NAMALWA (cell line): Measurements from ENCODE around the gene ENC1.
A peak's percentile ranks its signal among the peaks of the same experiment; 100 is the strongest.

Experiments
- DNase-seq: peaks from one replicate; pipeline ENCODE4 v3.0.0-alpha.2; 2015; ENCODE audit warnings: low spot score

ENC1 gene

DNA sequence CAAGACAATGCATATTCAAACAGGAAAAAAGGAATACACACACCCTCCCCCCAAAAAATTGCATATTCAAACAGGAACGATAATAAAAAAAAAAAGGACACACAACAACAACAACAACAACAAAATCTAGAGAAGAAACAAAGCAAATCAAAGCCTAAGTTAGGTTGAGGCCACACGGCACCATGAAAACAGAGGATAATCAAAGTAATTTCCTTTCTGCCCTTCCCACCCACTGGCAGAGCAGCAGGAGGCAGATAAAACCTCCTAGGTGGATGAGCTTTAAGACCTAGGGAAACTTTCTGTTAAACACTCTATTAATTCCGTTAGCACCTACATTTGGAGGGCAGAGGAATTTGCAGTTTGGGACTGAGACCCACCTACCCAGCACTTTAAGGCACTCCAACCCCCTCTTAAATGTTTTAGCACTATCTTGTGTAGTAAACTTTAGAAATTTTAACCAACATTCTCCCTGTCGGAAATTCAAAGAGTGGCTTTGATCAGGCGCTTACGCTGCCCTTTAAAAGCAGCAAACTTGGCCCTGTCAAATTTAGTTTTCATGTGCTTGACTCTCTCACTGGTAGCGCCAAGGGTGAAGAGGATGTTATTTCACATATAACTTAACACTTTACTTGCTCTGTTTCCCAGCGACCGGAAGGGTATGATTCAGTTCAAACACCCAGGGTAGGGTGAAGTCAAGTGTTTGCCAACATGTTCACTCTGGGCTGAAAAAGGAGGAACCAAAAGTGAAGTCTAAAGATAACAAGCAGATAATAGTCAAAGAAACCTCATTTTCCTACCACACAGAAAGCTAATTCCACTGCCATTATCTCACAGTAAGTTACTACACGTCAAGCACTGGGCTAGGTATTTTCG is 9.2 kb downstream of the ENC1 start:
- DNase-seq = peak; percentile 88

- no peak for DNase-seq
Measured at GRCh38 chr5:74630453-74631066, 10.0 kb downstream of the ENC1 start.

DNA sequence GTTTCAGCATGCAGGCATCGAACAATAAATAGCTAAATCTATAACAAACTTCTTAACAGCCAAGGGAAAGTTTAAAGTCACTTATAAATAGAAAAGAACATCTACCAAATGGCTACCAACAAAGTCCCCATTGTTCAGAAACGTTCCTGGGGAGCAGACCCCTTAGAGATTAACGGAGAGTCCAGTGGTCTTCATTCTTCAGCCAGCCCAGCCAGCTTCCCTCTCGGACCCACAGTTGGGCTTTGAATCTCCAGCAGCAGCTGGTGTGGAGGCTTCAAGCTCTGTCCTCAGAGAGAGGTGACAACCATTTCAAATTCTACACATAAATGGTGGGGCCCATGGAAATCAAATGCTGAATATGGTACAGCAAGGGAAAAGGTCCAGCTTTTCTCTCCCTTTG is 11.2 kb downstream of the ENC1 start:
- DNase-seq = no peak

DNA sequence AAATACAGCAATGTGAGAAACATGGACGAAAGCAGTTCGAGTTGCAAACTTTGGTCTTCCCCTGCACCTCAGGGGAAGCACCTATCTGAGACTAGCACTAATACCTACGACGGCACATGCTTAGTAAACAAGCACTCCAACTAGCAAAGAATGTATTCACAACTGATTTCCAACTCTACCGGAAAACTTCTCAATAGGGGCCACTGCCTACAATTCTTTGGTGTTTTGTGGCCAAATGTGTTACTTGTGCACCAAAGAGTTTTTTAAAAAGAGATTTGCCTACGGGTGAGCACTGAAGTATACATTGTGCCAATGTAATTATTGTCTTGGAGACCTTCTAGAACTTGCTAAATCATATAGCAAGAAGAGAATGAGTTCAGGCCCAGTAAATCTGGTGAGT is 12.2 kb downstream of the ENC1 start:
- no peak for DNase-seq

GRCh38 chr5:74627646-74628279 is 12.8 kb downstream of the ENC1 start:
- DNase-seq = no peak

DNA sequence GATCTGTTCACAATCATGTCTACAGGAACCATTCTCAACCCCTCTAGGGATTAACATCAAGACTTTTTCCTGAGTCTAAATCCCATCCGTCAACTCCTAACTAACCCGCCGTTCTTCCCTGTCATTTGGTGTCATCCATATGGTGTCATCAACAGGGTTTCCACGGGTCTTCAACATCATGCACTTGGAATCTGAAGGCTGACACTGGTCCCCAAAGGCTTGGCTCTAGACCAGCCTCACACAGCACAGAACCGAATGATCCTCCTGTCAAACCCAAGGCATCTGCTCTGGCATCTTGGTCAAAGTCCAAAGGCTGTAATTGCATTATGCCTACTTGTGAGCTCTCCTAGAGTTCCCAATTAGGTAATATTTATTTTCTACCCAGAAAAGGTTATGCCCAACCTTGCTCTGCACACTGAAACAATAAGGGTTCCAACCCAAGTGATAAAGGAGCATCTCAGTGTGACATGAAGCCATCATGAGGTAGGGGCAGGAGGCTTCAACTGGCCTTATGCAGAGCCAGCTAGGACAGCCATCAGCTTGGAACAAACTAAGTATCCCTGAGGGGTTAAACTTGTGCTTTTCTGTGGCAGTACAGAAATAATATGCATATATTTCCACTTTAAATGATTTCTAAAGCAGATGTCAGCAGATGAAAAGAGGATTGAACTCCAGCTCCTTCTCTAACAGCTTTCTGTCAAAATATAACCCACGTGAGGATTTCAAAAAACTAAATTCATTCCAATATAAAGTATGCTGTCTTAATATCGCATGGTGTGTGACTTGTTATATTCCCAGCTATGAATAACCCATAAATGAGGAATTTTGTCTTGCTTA is 13.9 kb downstream of the ENC1 start:
- no peak for DNase-seq

DNA sequence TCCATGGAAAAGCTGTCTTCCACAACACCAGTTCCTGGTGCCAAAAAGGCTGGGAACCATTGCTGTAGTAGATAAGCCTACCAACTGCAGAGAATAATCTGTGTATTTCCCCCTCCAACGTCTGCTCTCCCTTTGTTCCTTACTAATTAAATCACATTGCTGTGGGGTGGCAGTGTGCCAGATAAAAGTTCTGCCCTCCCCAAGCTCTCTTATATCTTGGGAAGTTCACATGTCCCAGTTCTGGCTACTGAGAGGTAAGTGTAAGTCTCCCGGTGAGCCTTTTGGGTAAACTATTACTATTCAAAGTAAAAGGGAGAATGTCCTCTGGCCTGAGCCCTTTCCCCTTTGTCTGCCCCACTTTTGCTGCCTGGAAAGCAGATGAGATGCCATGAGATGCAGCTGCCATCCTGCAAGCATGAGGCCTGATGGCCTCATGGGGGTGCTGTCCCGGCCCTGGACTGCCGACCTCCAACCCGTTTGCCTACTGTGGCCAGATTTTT is 14.7 kb downstream of the ENC1 start:
- no peak for DNase-seq

DNA sequence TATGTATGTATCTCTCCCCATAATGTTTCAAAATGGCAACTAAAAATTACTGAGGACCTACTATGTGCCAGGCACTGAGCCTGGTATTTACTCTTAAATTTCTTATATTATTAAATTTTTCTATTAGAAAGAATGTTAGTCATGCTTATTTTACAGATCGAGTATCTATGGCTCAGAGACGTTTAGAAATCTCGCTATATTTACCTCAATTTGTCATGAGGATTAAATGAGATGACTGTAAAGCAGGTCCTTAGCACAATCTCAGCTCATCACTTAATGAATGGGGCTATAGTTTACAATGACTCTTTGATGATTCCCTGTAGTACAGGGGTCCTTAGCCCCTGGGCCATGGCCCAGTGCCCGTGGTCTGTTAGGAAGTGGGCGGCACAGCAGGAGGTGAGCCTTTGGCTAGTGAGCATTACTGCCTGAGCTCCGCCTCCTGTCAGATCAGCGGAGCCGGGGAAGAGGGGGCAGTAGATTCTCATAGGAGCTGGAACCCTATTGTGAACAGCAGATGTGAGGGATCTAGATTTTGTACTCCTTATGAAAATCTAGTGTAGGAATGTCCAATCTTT is 15.5 kb downstream of the ENC1 start:
- DNase-seq = no peak

DNA sequence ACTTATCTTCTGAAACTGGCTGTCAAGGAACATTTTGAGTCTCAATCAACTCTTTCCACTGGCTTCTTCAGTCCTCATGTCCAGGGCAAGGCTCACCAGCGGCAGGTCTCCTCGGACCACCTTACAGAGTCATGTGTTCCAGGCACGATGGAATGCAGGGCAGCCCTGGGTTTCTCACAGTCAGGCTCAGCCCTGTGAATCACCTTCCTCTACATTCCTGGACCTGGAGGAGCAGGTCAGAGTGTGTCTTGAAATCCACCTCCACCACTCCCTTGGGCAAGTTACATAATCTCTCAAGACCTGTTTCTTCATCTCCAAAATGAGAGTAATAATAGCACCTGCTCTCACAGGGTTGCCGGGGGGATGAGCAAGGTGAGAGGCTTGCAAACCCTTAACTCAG is 16.0 kb downstream of the ENC1 start:
- no peak for DNase-seq

GRCh38 chr5:74623748-74624408 is 16.6 kb downstream of the ENC1 start:
- DNase-seq = no peak

DNA sequence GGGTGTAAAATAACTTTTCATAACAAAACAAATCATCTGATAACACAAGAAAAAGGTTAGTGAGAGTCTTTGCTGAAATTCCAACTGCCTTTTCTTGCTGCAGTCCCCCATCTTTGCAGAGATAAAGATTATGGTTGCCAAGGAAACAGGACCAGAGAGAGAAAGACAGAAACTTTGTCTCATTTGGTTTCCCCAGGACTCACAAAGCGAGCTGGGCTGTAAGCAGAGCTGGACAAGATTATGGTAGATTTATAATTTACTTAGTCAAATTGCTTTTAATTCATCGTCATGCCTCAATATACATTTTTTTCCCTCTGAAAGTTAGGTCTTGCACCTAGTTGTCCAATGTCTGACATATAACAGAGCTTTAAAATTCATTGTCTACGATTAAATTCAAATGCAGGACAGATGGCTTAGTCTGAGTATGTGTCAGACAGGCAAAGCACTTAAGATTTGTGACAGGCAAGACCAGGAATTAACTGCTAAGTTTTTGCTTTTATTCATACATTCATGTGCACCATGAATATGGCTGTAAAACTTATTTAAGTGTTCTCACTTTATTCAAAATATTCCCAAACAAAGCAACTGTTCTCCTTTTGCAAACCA is 17.4 kb downstream of the ENC1 start:
- no peak for DNase-seq

- DNase-seq = no peak
Measured at GRCh38 chr5:74622122-74622521, 18.4 kb downstream of the ENC1 start.

DNA sequence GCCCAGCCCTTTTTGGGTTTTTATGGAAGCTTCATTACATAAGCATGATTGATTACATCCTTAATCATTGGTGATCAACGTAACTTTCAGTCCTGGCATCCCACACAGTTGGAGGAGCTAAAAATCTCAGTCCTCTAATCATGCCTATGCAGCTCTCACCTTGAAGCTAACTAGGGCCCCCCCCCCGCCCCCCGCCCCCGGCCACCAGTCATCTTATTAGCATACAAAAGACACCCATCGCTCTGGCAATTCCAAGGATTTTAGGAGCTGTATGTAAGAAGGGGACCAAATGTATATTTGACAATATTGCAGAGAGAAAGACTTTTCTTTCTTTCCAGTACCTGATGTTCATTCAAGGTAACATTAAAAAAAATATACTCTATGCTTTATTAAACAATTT is 19.0 kb downstream of the ENC1 start:
- DNase-seq = no peak

- no peak for DNase-seq
Measured at GRCh38 chr5:74619308-74619707, 21.2 kb downstream of the ENC1 start.

- no peak for DNase-seq
Measured at GRCh38 chr5:74618106-74618505, 22.4 kb downstream of the ENC1 start.

DNA sequence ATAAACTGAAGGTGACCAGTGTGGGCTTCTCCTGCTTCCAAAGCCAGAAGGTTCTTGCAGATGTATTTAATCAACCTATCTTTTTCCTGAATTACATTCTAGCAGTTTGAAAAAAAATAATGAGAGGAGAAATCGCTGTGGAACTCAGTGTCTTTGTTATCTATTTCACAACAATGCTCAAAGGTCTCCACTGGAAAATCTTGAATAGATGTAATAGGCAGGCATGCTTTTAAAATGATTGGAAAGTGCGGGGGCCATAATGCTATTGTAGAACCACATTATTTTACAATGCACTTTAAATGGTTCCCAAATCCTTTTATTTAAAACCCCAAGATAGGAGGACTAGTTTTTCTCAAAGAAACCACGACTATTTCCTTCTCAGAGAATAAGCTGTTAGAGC is 23.3 kb downstream of the ENC1 start:
- DNase-seq = no peak

GRCh38 chr5:74616236-74617146 is 24.0 kb downstream of the ENC1 start:
- DNase-seq = no peak

GRCh38 chr5:74613283-74613682 is 27.2 kb downstream of the ENC1 start:
- no peak for DNase-seq

DNA sequence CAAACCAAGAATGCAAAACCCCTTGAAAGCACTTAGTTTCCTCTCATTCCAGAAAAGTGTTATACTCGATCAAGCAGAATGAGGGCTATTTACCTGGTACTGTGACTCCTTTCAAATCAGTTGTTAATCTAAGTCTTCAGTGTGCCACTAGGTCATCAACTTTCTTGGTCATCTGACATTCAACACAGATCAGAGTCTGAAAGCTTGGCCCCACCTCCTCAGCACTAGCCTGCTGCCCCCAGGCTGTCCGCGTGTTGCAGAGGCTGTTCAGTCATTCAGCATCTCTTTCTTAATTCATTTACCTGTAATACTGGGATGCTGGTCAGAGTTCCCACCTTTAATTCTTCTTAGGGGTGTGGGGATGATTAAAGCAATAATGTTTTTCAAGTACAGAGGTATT is 28.5 kb downstream of the ENC1 start:
- no peak for DNase-seq
